NCI-H187 treated with DMSO at 0.1 percent for 48 hours (cell line): ENCODE measurements around the gene CPPED1.
"Not testable (repeated sequence)": the region's sequence is repeated elsewhere in the genome, so short reads cannot be mapped to it uniquely, and the experiment has no call there.

Experiments used
- DNase-seq: peaks from one replicate; lab custom pipeline; 2025; lab: John Stamatoyannopoulos, UW

CPPED1 gene

DNA sequence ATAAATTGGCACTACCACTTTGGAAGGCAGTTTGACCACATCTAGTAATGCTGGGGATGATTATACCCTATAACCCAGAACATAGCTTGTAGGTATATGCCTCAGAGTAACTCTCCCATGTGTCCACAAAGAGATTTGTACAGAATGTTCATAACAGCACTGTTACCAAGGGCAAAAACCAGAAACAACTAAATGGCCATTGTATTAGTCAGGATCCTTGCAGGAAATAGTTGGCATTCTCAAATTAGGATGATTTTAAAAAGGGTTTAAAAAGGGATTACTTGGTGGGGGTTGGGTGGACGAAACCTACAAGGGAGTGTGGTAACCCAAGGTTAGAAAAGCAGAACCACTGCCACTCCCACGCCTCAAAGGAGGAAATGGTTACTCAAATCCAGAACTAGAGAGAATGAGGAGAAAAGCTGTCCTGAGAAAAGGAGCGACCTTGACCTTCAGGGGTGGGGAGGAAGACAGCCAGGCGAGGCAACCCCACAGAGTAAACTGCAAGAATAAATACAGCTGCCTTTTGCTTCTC is 2.1 kb downstream of the CPPED1 start:
- no peak for DNase-seq

DNA sequence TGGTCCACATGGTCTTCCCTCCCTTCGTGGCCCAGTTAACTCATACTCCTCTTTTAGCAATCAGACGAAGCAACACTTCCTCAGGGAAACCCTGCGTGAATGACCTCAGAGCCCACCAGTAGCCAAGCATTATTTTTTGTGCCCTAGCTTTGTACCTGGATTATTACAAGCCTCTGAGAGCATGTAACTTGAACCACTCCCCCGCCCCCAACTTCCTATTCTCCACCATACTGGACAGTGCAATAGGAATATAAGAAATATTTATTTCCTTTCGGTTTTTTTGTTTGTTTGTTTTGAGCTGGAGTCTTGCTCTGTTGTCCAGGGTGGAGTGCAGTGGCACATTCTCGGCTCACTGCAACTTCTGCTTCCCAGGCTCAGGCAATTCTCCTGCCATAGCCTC is 2.9 kb downstream of the CPPED1 start:
- no peak for DNase-seq

DNA sequence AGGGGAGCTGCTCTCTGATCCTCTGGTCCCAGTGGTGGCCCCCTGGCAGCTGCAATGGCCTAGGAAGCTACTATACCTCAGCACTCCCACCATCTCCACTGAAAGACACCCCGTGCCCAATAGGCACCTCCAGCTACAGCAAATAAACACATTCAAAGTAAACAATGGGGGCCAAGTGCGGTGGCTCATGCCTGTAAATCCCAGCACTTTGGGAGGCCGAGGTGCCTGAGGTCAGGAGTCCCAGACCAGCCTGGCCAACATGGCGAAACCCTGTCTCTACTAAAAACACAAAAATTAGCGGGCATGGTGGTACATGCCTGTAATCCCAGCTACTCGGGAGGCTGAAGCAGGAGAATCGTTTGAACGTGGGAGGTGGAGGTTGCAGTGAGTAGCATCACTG is 3.7 kb downstream of the CPPED1 start:
- DNase-seq, result not testable (repeated sequence)

DNA sequence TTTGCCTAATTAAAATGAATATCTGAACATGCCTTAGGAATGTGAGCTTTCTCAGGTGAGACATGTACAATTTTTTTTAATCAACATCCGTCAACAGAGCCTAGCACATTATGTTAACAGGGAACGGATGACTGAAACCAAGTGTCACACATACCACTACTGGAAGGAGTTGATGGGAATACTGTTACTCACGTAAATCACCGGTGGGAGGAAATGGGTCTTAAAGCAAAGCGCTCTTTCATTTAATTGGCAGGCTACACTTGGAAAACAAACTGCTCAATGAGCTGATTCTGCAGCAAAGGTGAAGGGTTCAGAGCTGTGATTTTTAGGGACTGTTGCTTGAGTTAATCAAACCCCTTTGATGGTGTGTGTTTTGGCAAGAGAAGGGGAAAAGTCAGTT is 4.8 kb downstream of the CPPED1 start:
- DNase-seq, result no peak

DNA sequence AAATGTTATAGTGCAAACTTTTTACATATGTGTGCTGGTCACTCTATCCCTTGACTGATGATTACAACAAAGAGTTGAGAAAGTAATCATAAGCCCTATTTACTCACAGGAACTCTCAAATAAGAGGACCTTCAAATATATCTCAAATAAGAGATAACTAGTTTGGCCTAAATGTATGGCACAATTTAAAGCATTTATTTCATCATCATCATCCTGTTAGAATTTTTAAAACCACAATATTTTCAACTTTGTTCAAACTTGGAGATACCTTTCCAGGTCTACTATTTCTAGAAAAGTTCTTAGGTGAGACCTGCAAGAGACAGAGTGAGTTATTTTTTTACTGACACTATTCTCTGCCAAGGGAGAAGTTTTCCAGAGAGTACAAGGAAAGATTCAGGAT is 5.5 kb downstream of the CPPED1 start:
- no peak for DNase-seq

DNA sequence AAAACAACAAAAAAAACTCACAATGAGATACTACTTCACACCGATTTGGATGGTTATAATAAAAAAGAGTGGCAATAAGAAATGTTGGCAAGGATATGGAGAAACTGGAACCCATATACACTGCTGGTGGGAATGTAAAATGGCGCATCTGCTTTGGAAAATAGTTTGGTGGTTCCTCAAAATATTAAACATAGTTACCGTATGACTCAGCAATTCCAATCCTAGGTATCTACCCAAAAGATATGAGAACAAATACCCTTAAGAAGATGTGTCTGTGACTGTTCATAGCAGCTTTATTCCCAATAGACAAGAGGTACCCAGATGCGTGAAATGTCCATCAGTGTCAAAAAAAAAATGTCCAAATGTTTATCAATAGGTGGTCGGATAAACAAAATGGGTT is 7.2 kb downstream of the CPPED1 start:
- no peak for DNase-seq

DNA sequence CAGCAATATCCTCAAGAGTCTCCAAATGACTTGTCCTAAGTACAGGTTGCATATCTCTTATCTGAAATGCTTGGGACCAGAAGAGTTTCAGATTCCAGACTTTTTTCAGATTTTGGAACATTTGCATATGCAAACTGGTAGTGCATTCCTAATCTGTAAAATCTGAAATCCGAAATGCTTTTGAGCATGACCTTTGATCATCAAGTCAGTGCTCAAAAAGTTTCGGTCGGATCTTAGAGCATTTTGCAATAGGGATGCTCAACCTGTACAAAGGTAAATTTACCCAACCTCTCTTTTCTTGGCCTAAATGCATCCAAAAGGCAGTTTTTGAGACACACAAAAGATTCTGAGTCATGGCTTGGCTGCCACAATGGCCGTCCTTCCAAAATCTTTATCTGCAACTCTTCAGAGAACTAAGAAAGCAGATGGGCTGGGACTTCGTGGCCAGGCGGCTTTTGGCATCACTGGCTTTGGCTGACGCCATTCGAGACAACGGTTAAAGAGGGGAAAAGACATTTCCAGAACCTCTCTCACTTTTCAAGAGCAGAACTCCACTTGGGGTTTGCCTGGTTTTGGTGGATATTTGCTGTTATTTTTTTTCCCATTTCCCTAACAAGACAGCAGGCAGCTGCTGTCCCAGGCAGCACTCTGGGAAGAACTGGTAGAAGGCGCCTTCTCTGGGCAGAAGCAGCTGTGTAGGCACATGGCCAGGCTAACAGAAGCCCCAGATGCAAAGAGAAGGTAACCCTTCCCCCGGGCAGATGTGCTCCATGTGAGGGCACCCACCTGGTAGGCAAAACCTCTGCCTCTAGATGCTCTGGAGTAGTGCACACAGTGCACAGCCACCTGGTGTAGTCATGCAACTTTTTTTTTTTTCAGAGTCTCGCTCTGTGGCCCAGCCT is 8.9 kb downstream of the CPPED1 start:
- DNase-seq, result no peak

DNA sequence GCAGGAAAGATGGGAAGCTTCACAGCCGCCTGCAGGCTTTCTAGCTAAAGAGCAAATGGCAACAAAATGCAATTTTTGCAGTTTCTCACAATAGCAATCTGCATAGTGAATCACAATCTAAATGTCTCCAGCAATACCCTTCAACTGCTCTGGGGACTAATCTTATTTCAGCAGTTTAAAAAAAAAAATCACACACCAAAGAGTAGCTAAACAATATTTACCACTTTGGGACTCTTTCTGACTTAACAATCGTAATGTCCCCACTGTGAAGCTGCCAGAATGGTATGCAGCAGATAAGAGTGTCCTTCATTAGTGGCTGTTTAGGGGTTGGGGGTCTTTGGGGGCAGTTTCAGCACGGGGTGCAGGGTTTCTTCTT is 9.8 kb downstream of the CPPED1 start:
- no peak for DNase-seq

DNA sequence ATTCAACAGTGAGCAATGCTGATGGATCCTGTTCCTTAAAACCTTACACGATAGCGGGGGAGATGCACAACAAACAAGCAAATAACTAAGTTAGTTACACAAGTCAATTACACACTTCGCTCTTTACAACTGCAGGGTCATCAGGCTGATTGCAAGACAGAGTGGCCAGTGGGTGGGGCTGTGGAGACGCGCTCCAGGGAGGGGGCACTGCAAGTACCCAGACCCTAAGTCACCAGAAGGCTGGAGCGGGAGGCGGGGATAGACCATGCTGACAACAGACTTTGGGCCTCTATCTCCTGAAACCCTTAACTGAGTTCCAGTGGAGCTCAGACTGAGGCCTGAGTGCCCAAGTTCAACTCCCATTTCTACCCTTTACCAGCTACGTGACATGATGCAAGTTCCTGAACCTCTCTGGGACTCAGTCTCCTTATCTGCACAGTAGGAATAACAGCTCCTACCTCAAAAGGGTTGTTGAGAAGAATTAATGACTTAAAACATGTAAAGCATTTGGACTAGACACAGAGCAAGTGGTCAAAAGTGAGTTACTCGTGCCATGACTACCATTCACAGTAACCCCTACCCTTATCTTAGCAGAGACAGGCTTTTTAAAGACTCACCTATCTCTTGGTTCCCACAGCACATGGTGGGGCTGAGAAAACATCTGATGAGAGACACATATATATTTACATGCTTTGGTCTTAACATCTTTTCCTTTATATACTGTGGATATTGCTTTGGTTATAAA is 10.4 kb downstream of the CPPED1 start:
- DNase-seq, result no peak

DNA sequence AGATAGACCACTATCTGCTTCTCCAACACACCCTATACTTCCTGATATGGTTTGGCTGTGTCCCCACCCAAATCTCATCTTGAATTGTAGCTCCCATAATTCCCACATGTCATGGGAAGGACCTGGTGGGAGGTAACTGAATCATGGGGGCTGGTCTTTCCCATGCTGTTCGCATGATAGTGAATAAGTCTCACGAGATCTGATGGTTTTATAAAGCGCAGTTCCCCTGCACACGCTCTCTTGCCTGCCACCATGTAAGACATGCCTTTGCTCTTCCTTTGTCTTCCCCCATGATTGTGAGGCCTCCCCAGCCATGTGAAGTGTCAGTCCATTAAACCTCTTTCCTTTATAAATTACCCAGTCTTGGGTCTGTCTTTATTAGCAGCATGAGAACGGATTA is 11.2 kb downstream of the CPPED1 start:
- not testable (repeated sequence) for DNase-seq

DNA sequence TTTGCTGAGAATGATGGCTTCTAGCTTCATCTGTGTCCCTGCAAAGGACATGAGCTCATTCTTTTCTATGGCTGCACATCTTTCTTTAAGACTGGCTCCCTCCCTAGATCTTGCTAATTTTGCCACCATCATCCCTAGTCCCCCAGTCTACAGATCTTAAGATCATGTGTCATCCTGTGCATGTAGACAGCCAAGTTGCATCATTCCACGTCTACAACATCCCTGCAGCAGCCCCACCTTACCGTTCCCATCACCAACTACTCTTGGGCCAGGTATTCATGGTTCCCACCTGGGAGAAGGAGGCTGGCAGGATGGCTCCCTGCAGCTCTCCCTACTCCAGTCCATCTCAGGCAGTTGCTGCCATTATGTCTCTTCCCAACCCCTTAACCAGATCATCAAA is 12.3 kb downstream of the CPPED1 start:
- no peak for DNase-seq

DNA sequence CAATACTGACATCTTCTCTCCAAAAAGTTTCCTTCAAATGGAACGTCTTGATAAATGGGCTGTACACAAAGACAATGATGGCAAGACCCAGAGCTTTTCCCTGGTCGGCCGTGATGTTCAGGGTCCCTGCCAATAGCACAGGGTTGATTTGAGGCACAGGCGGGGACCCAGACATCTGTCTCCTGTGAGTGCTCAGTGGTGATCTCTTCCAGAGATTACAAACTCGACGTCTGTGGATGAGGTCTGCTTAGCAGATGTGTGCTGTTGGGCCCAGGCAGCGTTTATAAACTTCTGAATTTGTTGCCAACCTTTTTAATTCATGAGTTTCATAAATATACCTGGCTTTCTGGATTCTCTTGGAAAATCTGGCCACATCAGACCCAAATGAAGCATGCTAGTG is 14.9 kb downstream of the CPPED1 start:
- no peak for DNase-seq

DNA sequence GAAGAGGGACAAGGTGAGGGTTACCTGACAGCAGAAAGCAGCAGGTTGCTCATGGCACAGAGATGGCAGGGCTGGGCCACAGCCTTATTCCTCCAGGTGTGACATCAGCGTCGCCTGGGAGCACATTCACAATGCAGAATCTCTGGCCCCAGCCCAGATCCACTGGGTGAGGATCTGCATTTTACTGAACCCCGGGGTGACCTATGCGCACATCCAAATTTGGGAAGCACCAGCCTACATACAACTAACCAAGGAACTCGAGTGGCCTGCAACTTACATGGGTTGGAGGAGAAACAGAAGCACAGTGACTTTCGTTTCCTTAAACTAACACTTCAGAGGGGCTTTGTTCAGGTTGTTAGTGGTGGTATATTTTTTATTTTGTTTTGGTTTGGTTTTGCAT is 17.6 kb downstream of the CPPED1 start:
- no peak for DNase-seq

DNA sequence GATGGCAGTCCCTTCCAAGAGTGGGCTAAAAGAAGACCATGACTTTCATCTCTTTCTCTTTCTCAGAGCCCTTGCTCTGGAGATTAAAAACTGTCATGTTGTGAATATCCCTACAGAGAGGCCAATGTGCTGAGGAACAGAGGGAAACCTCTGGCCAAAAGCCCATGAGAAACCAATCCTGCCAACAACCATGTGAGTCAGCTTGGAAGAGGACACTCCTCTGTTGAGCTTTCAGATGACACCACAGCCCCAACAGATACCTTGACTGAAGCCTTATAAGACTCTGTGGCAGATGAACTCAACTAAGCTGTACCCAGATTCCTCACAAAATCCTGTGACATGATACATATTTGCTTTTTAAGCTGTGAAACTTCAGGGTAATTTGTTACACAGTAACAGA is 19.6 kb downstream of the CPPED1 start:
- DNase-seq, result no peak

DNA sequence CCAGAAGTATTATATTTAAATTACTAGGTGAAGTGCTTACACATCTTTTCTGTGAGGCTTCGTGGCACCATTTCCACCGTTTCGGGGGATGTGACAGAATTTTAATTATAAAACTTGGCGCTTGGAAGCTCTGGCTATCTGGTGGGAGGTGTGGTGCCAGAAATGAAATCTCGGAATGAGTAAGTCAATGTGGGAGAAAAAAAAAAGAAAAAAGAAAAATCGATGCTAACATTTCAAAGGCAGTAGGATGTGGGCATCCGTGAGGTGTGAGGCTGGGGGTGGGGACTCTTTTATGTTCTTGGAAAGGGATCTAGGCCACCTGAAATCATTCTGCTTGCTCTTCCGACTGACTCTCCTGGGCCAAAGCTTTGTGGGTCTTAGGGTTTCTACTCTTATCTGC is 21.9 kb downstream of the CPPED1 start:
- no peak for DNase-seq

DNA sequence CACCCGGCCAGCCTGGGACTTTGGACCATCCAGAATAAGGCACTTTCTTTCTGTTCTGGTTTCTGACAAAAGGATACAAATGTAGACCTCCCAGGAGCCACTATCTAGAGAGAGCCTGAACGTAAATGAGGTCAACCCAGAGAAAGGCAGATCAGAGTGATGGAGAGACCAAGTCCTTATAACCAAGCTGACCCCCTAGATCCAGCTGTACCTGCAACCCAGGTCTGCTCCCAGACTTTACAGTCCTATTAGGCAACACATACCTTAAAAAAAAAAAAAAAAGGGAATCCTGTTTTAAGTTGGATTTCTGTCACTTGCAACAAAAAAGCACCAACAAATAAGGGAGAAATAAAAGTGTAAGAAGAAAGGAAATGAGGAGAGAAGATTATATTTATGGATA is 23.2 kb downstream of the CPPED1 start:
- no peak for DNase-seq

DNA sequence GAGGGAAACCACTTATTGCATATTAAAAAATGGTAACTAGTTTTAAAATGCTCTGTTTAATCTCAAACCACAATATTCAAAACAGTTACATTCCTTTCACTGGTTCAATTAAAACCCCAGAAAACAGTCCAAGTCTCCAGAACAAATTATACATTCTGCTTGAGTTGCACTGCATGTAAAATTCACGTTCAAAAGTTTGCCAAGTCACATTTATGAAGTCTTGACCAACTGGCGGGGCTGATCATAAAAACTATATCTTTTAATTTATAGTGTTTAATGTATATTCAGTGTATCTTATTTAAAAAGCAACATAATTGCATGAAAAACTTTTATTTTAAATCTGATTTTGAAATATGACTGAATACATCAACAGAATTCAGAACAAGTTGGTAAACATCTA is 25.0 kb downstream of the CPPED1 start:
- DNase-seq, result no peak

DNA sequence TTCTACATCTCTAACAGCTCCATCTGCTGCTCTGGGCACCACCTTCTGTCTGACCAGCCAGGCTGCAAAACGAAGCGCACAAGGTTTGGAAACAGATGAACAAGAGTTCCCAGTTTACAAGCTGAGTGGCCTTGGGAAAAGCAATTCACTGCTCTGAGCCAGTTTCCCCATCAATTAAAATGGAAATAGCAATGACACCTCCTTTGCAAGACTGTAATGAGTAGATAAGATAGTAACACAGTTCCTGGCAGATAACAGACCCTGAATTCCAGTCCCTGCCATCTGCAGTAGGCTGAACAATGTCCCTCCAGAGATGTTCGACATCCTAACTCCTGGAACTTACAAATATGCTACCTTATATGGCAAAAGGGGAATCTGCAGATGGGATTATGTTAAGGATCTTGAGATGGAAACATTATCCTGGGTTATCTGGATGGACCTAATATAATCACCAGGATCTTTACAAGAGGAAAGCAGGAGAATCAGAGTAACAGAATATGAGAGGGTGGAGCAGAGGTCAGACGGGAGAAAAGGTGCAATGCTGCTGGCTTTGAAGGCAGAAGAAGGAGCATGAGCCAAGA is 27.9 kb downstream of the CPPED1 start:
- no peak for DNase-seq

DNA sequence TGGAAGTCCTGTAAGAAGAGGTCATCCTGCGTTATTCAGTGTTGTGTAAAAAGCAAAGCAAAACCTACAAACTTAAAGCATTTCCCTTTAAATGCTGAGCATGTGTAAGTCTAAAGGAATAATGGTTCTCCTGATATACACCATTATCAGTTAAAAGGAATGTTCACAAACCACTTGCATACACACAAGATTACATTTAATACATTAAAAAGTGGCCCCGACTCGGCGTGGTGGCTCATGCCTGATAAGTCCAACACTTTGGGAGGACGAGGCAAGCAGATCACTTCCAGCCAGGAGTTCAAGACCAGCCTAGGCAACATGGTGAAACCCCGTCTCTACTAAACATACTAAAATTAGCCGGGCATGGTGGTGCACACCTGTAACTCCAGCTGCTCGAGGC is 30.5 kb downstream of the CPPED1 start:
- no peak for DNase-seq

DNA sequence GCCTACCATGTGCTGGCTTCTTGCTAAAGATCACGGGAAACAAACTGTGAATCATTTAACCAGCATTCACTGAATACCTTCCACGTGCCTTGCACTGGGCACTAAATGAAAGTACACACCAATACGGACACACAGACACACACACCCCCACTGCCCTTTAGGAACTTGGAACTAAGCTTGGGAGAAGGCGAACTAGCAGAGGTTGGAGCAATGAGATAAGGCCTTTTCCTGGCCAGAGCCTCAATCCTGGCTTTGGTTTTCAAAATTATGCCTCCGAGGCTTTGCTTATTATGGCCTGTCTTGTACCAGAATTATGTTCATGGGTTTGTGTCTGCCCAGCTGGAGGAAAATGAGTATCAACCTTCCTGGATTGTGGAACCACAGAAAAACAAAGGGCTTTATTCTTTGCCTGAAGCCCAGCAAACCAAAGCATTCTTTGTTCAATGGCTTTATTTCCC is 32.3 kb downstream of the CPPED1 start:
- no peak for DNase-seq

DNA sequence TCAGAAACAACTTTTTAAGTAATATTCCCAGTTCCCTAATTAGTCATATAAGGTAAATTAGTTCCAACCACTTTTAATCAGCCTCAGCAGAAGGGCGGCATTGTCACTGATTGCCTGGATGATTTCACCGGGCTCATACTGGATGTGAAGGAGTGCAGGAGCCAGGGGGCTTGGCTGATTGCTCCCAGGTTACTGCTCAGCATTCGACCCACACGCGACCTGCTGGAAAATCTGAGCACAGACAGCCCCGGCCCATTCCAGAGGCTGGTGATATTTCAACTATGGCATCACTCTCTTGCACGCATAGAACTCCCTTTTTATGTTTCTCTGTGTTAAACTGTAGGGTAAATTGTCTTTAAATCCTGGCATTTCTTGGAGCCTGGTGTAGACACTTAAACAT is 34.2 kb downstream of the CPPED1 start:
- no peak for DNase-seq

DNA sequence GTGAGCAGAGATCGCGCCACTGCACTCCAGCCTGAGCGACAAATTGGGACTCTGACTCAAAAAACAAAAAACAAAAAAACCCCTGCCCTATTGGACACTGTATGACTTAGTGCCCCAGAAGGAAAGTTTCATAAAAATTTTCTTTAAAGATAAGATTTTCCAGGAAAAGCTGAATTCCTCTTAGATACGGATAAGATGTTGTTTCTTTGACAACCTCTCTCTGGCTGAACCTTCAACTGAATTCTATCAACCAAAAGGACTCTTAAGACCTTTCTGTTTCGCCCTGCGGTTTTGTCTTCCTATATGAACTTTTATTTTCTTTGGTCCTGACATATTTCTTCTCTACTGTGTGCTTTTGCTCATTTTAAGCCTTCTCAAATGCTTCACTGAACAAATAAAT is 35.8 kb downstream of the CPPED1 start:
- DNase-seq, result no peak

DNA sequence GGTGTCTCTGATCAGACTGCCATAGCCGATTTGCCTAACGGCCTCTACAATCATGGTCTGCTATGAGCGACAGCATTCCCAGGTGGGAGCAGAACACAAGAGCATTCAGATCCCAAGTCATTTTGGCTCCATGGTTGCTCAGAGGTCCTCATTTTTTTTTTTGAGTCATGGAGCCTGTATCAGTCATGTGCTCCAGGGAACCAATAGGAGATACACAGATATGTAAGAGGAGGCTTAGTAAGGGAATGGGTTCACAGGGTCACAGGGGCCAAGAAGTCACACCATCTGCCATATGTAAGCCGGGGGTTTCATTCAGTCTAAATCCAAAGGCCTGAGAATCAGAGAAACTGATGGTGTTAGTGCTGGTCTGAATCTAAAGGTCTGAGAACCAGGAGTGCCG is 36.8 kb downstream of the CPPED1 start:
- no peak for DNase-seq
